ENCODE measurements around the gene ETV5. TPM values are rescaled to one million over a fixed set of nuclear protein-coding genes. Genes with fewer than 3 reads are reported as not detected.

Gene ETV5
- total RNA-seq, 3 donors from 2014 or later (not counting 1 experiment from before 2014, with no cell fraction given) = 3.0 to 5.3 (median 4.6) TPM

- Histone ChIP-seq H3K27ac (ENCODE audit: low read length) (no peak overlapping the region), H3K27me3 (ENCODE audit: control insufficient read depth, insufficient read depth, low read length) (peaks cover 17% of the 10 kb centered on the region), H3K36me3 (ENCODE audit: control insufficient read depth, insufficient read depth, low read length) (no peaks in the 10 kb centered on the region), H3K4me1 (ENCODE audit: control insufficient read depth, insufficient read depth, low read length) (peaks cover 9% of the 10 kb centered on the region), H3K4me3 (ENCODE audit: low read length) (no peak overlapping the region), H3K9me3 (ENCODE audit: control insufficient read depth, insufficient read depth, low read length) (no peaks in the 10 kb centered on the region)
- Mint-ChIP-seq H3K27me3 (ENCODE audit: low read depth in 2 of 2) (peaks cover 32 to 47% of the 10 kb centered on the region in 2 donors), H3K4me3 (no peak overlapping the region), H3K9me3 (no peaks in the 10 kb centered on the region), H3K36me3 (no peaks in the 10 kb centered on the region), H3K27ac (no peak overlapping the region), H3K4me1 (peaks cover 0 to 12% of the 10 kb centered on the region in 2 donors)
- ATAC-seq (no peak), DNase-seq (no peak)
- intact Hi-C loops (cut with micrococcal nuclease) = no loop called here
- 95% methylated on average over 4 of the region's 4 CpGs for WGBS (ENCODE audit: insufficient coverage)
- no peak for TF ChIP-seq CTCF (IDR thresholded peaks at IDR 0.05)
Observed at GRCh38 chr3:186093271-186093900, 15.5 kb downstream of the ETV5 start.

GRCh38 chr3:186092360-186093070 is 16.4 kb downstream of the ETV5 start:
- Histone ChIP-seq H3K27me3 (ENCODE audit: control insufficient read depth, insufficient read depth, low read length) (peaks cover 8% of the 10 kb centered on the region), H3K27ac (ENCODE audit: low read length) (no peak overlapping the region), H3K9me3 (ENCODE audit: control insufficient read depth, insufficient read depth, low read length) (no peaks in the 10 kb centered on the region), H3K36me3 (ENCODE audit: control insufficient read depth, insufficient read depth, low read length) (no peaks in the 10 kb centered on the region), H3K4me3 (ENCODE audit: low read length) (no peak overlapping the region), H3K4me1 (ENCODE audit: control insufficient read depth, insufficient read depth, low read length) (peaks cover 2% of the 10 kb centered on the region)
- no peak for TF ChIP-seq CTCF (IDR thresholded peaks at IDR 0.05)
- no peak for ATAC-seq
- H3K27me3 Mint-ChIP-seq (ENCODE audit: low read depth in 2 of 2) = peaks cover 26 to 38% of the 10 kb centered on the region in 2 donors
- H3K36me3 Mint-ChIP-seq = no peaks in the 10 kb centered on the region
- DNase-seq = no peak
- H3K27ac Mint-ChIP-seq = no peak overlapping the region
- WGBS (ENCODE audit: insufficient coverage) = 94% methylated on average over 10 of the region's 10 CpGs
- H3K9me3 Mint-ChIP-seq = no peaks in the 10 kb centered on the region
- no peak overlapping the region for H3K4me3 Mint-ChIP-seq
- intact Hi-C loops (cut with micrococcal nuclease) = no loop called here
- H3K4me1 Mint-ChIP-seq = peaks cover 0 to 5% of the 10 kb centered on the region in 2 donors

- ATAC-seq (no peak), DNase-seq (no peak)
- Histone ChIP-seq H3K36me3 (ENCODE audit: control insufficient read depth, insufficient read depth, low read length) (no peaks in the 10 kb centered on the region), H3K27me3 (ENCODE audit: control insufficient read depth, insufficient read depth, low read length) (peaks cover 3% of the 10 kb centered on the region), H3K9me3 (ENCODE audit: control insufficient read depth, insufficient read depth, low read length) (no peaks in the 10 kb centered on the region), H3K4me3 (ENCODE audit: low read length) (no peak overlapping the region), H3K27ac (ENCODE audit: low read length) (no peak overlapping the region), H3K4me1 (ENCODE audit: control insufficient read depth, insufficient read depth, low read length) (no peaks in the 10 kb centered on the region)
- no peaks in the 10 kb centered on the region for H3K36me3 Mint-ChIP-seq
- 93% methylated on average over 2 of the region's 2 CpGs for WGBS (ENCODE audit: insufficient coverage)
- H3K27me3 Mint-ChIP-seq (ENCODE audit: low read depth in 2 of 2) = peaks cover 22 to 25% of the 10 kb centered on the region in 2 donors
- no peak for TF ChIP-seq CTCF (IDR thresholded peaks at IDR 0.05)
- no peaks in the 10 kb centered on the region for H3K9me3 Mint-ChIP-seq
- intact Hi-C loops (cut with micrococcal nuclease) = no loop called here
- no peak overlapping the region for H3K27ac Mint-ChIP-seq
- no peaks in the 10 kb centered on the region for H3K4me1 Mint-ChIP-seq
- no peak overlapping the region for H3K4me3 Mint-ChIP-seq
Observed at GRCh38 chr3:186090901-186091300, 18.0 kb downstream of the ETV5 start.

Measured in natural killer cell (primary cell).